A172 (cell line): Measurements from ENCODE around the gene PHETA1. TPM values are rescaled to one million over a fixed set of nuclear protein-coding genes. Genes with fewer than 3 reads are reported as not detected.

Experiments used
- DNase-seq: peaks from one replicate; pipeline ENCODE4 v3.0.0-alpha.2; 2015; ENCODE audit warnings: low spot score
- total RNA-seq: library from RNA; depleted of rRNA; stranded (reverse); fragments of >200 nt; shearing (Covaris generic); gene quantifications from 2 replicates; pipeline ENCODE4 v1.2.3, GENCODE V29; 2014; rRNA removed

The PHETA1 gene
- total RNA-seq, 1 experiment from 2014 or later: 9.4 TPM

- peak; percentile 84 for DNase-seq
Measured at GRCh38 chr12:111322336-111323250, 46.3 kb downstream of the PHETA1 start.

- DNase-seq: no peak
Measured at GRCh38 chr12:111321317-111321716, 47.6 kb downstream of the PHETA1 start.

GRCh38 chr12:111320258-111321050 is 48.4 kb downstream of the PHETA1 start:
- DNase-seq: no peak

- DNase-seq: no peak
Measured at GRCh38 chr12:111319600-111320257, 49.2 kb downstream of the PHETA1 start.

- no peak for DNase-seq
Measured at GRCh38 chr12:111318450-111318849, 50.4 kb downstream of the PHETA1 start.

- no peak for DNase-seq
Measured at GRCh38 chr12:111316671-111317070, 52.2 kb downstream of the PHETA1 start.

GRCh38 chr12:111314953-111315539 is 53.8 kb downstream of the PHETA1 start:
- DNase-seq: peak; percentile 28

- peak; percentile 61 for DNase-seq
Measured at GRCh38 chr12:111313833-111314259, 55.0 kb downstream of the PHETA1 start.

- no peak for DNase-seq
Measured at GRCh38 chr12:111312708-111313107, 56.2 kb downstream of the PHETA1 start.

- no peak for DNase-seq
Measured at GRCh38 chr12:111312016-111312415, 56.9 kb downstream of the PHETA1 start.

- no peak for DNase-seq
Measured at GRCh38 chr12:111311011-111311410, 57.9 kb downstream of the PHETA1 start.

Other genes starting within 250 kb of the PHETA1 start
- 30.5 and 32.3 TPM in 2 replicates for gene SH2B3, start 36.8 kb upstream of the PHETA1 start, total RNA-seq
- 11.1 and 25.6 TPM in 2 replicates for gene ATXN2, start 230.2 kb upstream of the PHETA1 start, total RNA-seq